GM19043 (cell line): ENCODE measurements around the gene ZNF407.

Source experiments
- ATAC-seq: cut with Tn5 transposase; IDR thresholded peaks from one replicate; pipeline ENCODE4 v1.9.1; 2021; ENCODE audit warnings: low read depth; ENCODE audit not compliant: unreplicated experiment

Gene ZNF407

DNA sequence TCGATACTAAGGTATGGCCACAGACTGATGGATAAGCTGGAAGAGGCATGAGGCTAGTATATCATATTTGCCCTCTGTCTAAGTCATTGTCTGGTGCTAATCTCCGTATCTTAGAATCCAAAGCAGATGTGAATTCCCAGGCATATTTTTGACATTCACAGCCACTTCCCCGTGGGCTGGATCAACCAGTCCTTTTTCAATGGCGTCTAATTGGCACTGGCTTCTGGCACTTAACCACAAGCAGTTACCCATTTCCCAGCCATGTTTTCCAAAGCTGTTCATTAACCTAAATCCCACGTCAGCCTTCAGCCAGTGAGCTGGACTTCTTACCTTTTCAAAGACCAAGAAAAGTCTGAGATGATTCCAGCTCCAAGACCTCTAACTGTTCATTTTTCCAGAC, 20.7 kb upstream of the ZNF407 start:
- ATAC-seq: no peak

DNA sequence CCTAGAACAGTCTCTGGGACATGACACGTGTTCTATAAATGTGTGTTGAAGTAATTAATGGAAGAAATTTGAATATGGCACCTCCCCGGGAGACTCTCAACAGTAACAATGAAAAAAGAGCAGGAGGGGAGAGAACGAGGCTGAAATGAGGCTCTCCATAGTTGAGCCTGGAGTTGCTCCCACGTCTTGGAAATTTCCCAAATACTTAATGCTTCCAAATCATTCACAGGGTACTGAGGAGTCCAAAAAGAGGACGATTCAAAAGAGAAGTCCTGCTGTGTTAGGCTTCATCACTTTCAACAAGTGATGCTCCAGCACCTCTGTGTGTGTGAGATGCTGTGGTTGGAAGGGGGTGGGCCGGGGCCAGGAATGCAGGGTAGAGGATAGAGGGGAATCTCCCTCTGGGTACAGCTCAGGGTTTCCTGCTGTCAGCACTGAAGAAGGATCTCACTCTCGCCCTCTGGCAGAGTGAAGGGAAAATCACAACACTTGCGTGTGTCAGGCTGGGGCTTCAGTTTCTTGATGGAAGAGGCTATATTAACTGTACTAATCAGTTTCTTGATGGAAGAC, 18.1 kb upstream of the ZNF407 start:
- no peak for ATAC-seq

DNA sequence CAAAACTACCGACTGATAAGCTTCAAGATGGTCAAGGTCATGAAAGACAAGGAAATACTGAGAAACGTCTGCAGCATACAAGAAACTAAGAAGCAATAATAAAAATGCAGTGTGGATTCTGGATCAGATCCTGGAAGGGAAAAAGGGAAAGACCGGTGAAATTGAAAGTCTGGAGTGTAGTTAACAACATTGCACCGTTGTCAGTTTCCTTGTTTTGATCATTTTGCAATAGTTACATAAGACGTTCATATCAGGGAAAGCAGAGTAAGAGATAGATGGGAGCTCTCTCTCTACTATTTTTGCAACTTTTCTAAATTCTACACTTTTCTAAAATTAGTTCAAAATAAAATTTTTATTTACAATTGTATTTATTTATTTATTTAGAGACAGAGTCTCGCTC, 15.0 kb upstream of the ZNF407 start:
- ATAC-seq: no peak

- no peak for ATAC-seq
These were observed 10.2 kb upstream of the ZNF407 start for GRCh38 chr18:74587441-74587840.

GRCh38 chr18:74589021-74589420, 8.6 kb upstream of the ZNF407 start:
- ATAC-seq: no peak

- no peak for ATAC-seq
These were observed 7.9 kb upstream of the ZNF407 start for GRCh38 chr18:74589811-74590210.

DNA sequence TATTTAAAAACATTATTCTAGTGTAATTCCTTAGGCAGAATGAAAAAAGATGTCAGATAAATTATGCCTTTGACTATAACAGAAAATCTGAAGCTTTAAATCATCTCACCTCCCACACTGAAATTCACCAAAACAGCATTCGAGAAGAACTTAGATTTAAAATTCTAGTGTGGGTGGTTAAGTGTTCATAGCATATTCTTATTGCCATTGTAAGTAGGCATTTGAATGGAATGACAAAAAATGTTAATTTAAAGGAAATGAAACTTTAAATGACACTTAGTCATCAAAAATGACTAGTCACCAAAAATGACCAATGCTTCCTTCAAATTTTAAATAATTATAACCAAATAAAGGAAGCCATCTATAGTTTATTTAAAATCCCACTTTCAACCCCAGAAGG, 7.0 kb upstream of the ZNF407 start:
- ATAC-seq: no peak

DNA sequence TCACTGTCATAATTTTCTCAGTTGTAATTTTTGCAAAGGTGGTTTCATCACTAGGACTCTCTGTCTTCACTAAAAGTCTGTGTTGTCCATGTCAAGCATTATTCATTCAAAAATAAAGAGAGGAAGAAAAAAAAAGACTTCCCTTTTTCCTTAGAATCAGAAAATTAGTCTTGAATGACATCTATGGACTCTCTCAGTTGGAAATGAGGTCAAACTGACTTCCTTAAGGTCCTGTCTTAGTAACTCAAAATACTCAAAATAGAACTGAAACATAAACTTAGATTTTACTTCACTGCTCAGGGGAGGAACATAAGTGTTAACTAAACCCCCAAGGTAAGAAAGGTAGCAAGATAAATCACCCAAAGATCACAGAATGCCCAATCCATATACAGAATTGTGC, 2.2 kb upstream of the ZNF407 start:
- ATAC-seq: no peak

- peak; percentile 25 for ATAC-seq
These were observed 522 bp upstream of the ZNF407 start for GRCh38 chr18:74597034-74597661.

GRCh38 chr18:74598350-74599001, 806 bp downstream of the ZNF407 start:
- peak; percentile 52 for ATAC-seq

DNA sequence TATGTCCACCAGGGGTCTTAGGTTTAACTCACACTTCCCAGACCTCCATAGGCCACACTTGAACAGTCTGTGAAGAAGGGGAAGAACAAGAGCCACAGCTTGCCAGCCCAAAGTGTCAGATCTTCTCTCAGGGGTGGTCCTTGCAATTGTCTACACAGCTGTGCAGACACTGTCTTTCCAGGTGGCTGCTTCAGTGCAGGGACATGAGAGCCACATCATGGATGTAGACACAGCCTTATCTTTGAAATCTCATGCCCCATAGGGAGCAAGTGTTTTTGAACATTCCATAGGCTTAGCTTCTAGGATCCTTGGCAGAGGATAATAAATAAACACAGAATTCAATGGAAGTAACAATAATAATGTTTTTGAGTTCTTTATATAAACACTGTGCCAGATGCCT, 6.7 kb downstream of the ZNF407 start:
- no peak for ATAC-seq

GRCh38 chr18:74604774-74605173, 7.1 kb downstream of the ZNF407 start:
- no peak for ATAC-seq

- no peak for ATAC-seq
These were observed 11.0 kb downstream of the ZNF407 start for GRCh38 chr18:74608681-74609080.

DNA sequence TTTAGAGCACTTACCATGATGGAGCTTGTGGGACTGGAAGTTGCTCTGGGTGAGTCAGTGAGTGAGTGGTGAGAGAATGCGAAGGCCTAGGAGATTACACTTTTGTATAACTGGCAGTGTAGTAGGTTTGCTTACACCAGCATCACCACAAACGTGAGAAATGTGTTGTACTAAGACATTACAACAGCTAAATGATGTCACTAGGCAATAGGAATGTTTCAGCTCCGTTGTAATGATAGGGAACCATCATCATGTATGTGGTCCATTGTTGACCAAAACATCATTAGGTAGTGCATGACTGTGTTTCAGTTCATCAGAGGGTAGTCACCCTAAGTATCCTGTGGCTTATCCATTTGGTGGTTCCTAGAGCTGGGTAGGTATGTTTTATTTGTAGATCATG, 11.9 kb downstream of the ZNF407 start:
- no peak for ATAC-seq

GRCh38 chr18:74610051-74610615, 12.5 kb downstream of the ZNF407 start:
- no peak for ATAC-seq

DNA sequence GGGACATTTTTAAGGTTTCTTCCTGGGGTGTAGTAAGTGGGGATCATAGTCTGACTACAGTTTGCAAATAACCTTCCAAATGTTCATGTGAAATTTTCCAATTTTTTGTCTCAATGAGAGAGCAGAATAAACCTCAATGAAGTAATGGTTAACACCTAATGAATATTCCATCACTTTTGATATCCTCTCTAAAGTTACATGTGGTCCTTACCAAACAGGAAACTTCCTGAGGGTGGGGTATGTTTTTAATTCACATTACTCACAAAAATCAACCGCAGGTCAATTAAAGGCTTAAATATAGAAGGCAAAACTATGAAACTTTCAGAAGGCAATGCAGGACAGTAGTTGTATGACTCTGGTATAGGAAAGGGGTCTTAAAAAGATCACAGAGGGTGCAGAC, 13.2 kb downstream of the ZNF407 start:
- ATAC-seq: no peak

DNA sequence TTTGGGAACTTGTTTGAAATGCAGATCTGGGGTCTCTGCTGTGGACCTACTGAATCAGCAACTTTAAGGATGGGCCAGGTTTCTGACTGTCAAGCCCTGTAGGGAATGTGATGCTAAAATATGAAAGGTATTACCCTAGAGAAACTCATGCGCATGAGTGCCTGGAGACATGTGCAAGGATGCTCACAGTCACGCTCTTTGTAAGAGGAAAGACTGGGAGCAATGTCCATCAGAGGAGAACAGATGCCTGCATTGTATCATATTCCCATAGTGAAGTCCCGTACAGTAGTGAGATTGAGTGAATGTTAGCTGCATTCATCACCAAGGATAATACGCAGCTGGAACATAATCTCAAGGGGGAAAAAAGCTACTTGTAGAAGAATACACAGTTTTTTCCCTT, 14.1 kb downstream of the ZNF407 start:
- ATAC-seq: no peak

DNA sequence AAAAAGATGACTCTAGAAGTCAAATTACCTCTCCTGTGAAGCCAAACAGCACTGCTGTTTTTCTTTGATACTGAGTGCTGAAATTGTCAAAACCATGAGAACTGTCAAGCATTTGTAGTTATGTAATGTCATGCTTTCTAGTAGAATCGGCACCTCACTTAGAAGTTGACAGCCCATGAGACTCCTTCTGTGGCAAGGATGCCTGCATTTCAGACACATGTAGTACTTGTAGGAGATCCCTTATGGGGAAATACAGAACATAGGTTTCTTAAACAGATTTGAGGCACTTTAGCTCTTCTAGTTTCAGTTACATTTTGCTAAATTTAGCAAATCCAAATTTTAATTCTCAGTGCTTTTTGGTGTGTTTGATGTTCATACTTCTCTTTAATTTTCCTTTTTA, 15.7 kb downstream of the ZNF407 start:
- no peak for ATAC-seq

DNA sequence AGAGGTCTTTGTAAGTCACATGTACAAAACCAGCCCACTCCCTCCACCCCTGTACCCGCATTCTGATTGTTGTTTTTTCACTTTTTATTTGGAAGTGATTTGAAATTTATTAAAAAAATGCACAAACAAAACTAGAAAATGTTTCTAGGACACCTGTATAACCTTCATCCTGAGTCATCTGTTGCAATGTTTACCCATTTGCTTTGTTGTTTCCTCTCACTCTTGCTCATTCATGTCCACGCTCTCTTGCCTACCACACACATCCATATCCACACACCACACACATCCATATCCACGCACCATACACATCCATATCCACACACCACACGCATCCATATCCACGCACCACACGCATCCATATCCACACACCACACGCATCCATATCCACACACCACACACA, 18.8 kb downstream of the ZNF407 start:
- no peak for ATAC-seq

- no peak for ATAC-seq
These were observed 19.8 kb downstream of the ZNF407 start for GRCh38 chr18:74617486-74617885.

DNA sequence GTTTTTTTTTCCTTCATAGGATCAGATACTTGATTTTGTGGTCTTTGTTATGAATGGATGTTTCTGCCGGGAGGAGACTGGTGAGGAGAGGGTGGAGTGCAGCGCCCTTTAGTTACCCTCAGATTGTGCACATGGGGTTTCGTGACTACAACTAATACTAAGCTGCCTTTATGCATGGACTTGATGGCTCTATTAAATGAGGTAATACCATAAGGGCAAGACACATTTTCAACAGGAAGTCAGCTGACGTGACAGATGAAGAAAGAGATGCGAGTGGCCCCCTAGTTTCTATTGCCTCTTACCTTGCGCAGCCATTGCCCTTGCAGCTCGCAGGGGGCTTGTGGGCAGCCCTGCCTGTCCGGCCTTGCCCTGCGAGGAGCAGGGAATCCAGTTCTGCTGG, 24.4 kb downstream of the ZNF407 start:
- no peak for ATAC-seq
